ELR (cell line): ENCODE results near the gene SCAMP4.
A peak's percentile ranks its signal among the peaks of the same experiment; 100 is the strongest.

Experiments
- DNase-seq: peaks from one replicate; pipeline ENCODE4 v3.0.0-alpha.2; 2015; ENCODE audit warnings: low read depth

SCAMP4 gene

GRCh38 chr19:1912760-1913505 lies 7.7 kb downstream of the SCAMP4 start:
- no peak for DNase-seq

- DNase-seq = no peak
Observed at GRCh38 chr19:1913781-1914577, 8.8 kb downstream of the SCAMP4 start.

GRCh38 chr19:1914826-1915341 lies 9.7 kb downstream of the SCAMP4 start:
- no peak for DNase-seq

GRCh38 chr19:1917146-1917545 lies 11.9 kb downstream of the SCAMP4 start:
- no peak for DNase-seq

GRCh38 chr19:1917926-1918325 lies 12.7 kb downstream of the SCAMP4 start:
- DNase-seq = no peak

- DNase-seq = no peak
Observed at GRCh38 chr19:1918975-1919374, 13.8 kb downstream of the SCAMP4 start.

DNA sequence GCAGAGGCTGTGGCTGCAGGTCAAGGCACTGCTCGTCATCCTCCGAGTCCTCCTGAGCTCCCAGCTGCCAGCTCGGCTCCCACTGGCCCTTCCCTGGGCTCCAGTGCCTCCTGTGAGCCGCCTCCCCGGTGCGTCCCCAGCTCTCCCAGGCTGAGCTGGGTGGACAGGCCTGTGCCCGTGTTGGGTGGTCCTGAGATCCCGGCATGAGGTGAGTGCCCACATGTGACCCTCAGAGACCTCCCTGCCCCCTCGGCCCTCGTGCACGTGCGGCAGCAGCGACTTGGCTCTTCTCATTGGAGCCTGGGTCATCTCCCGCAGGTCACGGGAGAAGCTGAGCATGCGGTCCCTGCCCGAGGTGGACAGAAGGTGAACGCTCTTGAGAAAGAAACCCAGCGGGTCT lies 15.4 kb downstream of the SCAMP4 start:
- no peak for DNase-seq

GRCh38 chr19:1921326-1921725 lies 16.1 kb downstream of the SCAMP4 start:
- no peak for DNase-seq

DNA sequence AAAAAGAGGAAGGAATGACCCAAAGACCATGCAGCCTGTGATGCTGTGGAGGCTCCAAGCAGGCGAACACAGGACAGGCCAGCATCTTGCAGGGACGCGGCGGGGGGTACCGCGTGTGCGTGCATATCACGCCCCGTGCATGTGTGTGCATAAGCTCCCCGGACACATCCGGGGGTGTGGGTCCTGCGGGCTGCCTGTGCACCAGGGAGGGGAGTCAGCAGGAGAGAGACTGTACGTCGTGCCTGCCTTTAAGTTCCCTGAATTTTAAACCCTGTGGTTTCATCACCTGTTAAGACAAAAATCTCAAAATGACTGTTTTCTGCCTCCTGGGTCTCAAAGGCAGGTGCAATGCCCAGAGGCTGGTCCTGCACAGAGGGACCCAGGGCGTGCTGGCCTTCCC lies 16.6 kb downstream of the SCAMP4 start:
- no peak for DNase-seq

- DNase-seq = no peak
Observed at GRCh38 chr19:1922803-1923202, 17.6 kb downstream of the SCAMP4 start.

GRCh38 chr19:1923319-1923718 lies 18.1 kb downstream of the SCAMP4 start:
- no peak for DNase-seq

GRCh38 chr19:1924320-1924961 lies 19.2 kb downstream of the SCAMP4 start:
- DNase-seq = no peak

DNA sequence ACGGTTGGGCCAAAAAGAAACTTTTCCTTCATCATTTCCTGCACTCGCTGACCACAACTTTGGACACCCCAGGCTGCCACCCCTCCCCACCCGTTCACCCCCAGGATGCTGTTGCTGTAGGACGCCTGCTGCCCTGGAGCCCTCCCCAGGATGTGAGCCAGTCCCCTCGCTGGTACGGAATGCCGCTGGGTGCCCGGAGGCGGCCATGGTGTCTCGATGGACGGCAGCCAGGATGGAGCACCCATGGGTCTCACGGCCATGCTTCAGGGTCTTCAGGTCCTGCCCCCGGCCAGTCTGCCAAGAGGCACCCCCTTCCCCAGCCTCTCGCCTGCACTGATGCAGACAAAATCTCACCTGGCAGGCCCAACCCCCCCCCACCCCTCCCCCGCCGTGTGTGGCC lies 20.3 kb downstream of the SCAMP4 start:
- DNase-seq = no peak

GRCh38 chr19:1929021-1929742 lies 24.0 kb downstream of the SCAMP4 start:
- peak; percentile 85 for DNase-seq

GRCh38 chr19:1931445-1931844 lies 26.2 kb downstream of the SCAMP4 start:
- DNase-seq = no peak

DNA sequence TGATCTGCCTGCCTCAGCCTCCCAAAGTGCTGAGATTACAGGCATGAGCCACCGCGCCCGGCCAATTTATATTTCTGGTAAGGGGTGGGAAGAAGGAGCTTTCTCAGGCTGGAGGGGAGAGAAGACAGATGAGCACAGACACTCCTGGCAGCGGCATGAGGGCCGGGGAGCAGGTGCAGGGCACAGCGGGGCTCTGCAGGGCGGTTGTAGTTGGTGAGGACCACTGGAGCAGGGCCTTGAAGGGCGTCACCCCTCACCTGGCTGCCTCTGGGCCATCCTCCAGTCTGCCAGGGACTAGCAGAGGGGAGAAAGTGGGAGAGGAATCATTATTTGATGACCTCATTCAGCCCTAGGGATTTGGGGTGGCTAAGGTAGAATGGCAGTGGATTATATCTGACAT lies 27.2 kb downstream of the SCAMP4 start:
- DNase-seq = no peak

- DNase-seq = no peak
Observed at GRCh38 chr19:1933244-1933643, 28.0 kb downstream of the SCAMP4 start.

DNA sequence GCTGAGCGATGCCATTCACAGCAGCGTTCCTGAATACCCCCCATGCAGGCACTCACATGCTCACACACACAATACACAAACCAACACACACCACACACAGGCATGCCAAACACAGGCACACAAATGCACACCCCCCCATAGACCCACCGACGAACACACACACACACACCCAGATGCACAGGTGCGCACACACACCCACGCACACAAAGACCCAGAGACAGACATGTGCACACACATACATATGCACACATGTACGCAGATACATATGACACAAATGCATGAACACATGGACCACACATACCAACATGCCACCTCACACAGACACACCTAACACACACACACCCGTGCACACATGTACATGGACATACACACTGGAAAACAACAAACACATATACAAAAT lies 28.7 kb downstream of the SCAMP4 start:
- no peak for DNase-seq

DNA sequence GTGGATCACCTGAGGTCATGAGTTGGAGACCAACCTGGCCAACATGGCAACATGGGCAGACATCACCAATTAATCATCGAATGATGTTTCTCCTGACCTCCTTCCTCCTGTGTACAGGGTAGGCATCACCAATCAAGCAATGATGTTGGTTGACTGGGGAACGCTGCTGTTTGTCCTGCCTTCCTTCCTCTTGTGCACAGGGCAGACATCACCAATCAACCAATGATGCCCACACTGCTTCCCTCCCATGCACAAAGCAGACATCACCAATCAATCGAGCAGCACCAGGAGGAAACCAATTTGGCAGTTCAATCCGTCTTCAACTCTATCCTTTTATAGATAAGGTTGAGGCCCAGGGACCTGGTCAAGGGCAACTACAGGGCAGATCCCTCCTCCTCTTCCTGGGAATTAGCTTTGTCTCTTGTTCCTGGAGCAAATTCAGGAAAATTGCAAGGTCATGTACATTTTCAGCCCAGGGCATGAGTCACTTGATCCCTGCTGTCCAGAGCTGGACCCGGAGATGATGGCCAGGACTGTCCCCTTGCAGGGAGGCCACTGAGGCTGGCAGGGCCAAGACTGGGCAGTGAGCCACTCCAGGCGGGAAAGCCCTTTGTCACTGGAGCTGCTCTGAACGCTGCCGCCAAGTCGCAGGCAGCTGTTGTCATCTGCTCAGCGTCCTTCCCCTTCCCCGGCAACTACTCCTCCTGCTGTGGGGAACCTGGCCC lies 30.4 kb downstream of the SCAMP4 start:
- peak; percentile 53 for DNase-seq

DNA sequence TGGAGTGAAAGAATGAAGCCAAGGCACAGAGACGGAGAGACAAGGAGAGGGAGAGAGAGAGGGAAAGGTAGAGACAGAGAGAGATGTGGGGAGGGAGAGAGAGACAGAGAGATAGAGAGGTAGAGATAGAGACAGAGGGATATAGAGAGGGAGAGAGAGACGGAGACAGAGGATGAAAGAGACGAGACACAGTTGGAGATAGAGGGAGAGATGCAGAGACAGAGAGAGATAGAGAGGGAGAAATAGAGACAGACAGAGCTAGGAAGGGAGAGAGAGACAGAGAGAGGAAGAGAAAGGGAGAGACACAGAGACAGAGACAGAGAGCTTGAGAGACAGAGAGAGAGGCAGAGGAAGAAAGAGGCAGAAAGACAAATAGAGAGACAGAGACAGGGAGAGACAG lies 31.2 kb downstream of the SCAMP4 start:
- no peak for DNase-seq

GRCh38 chr19:1936916-1937610 lies 31.9 kb downstream of the SCAMP4 start:
- DNase-seq = no peak
